Measurements from ENCODE around the gene DCLK2.
"Not testable (repeated sequence)": the region's sequence is repeated elsewhere in the genome, so short reads cannot be mapped to it uniquely, and the experiment has no call there.

The DCLK2 gene

DNA sequence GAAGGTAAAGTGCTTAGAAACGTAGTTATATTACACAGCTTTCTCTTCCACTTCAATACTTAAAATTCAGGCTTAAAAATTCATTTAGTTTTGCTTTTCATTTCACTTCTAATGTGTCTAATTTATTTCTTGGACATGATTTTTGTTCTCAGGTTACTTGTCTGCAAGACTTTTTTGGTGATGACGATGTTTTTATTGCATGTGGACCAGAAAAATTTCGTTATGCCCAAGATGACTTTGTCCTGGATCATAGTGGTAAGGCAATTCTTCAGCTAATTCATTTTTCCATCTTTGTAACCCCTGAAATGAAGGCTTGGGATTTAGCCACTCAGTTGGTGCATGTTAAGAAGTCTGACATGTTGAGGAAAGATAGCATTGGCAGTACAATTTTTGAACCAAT is 114.7 kb downstream of the DCLK2 start:
- in situ Hi-C loops (cut with MboI; ENCODE audit: low sequenced_read_pairs, unreplicated experiment): no loop called here
- no peak for DNase-seq (ENCODE audit: low spot score)
- TF ChIP-seq, protein P1, sequence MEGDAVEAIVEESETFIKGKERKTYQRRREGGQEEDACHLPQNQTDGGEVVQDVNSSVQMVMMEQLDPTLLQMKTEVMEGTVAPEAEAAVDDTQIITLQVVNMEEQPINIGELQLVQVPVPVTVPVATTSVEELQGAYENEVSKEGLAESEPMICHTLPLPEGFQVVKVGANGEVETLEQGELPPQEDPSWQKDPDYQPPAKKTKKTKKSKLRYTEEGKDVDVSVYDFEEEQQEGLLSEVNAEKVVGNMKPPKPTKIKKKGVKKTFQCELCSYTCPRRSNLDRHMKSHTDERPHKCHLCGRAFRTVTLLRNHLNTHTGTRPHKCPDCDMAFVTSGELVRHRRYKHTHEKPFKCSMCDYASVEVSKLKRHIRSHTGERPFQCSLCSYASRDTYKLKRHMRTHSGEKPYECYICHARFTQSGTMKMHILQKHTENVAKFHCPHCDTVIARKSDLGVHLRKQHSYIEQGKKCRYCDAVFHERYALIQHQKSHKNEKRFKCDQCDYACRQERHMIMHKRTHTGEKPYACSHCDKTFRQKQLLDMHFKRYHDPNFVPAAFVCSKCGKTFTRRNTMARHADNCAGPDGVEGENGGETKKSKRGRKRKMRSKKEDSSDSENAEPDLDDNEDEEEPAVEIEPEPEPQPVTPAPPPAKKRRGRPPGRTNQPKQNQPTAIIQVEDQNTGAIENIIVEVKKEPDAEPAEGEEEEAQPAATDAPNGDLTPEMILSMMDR (IDR thresholded peaks at IDR 0.05; ENCODE audit: borderline replicate concordance, control extremely low read depth, extremely low read depth, insufficient read depth, missing control alignments): no peak

DNA sequence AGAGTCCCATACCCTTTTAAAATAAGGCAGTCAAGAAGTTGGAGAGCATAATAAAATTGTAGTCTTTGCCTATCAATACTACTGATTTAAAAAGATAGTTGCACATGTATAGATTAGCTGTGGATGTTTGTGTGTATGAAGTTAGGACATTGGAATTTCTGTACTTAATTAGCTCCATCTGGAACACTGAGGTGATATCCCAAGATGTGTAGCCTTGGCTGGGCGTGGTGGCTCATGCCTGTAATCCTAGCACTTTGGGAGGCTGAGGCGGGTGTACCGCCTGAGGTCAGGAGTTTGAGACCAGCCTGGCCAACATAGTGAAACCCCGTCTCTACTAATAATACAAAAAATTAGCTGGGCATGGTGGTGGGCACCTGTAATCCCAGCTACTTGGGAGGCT is 119.0 kb downstream of the DCLK2 start:
- DNase-seq (ENCODE audit: low spot score); in situ Hi-C loops (cut with MboI; ENCODE audit: low sequenced_read_pairs, unreplicated experiment): not testable (repeated sequence)

DNA sequence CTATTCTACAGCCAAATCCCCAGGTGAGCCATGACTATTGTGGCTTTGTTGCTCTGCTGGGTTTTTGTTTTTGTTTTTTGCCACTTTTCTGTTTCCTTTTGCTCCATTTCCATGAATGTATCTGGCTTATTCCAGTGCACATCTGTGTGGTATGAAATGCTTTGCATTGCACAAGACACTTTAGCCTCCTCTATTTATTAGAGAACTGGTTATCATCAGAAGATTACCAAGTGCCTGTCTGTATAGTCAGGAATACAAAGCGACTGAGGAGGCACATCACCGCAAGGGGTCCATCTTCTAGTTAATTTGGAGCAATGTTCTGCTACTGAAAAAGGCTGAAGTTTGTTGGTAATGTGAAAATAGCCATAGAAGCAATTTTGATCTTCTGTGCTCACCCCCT is 120.8 kb downstream of the DCLK2 start:
- TF ChIP-seq, protein P1 (IDR thresholded peaks at IDR 0.05; ENCODE audit: borderline replicate concordance, control extremely low read depth, extremely low read depth, insufficient read depth, missing control alignments): no peak
- DNase-seq (ENCODE audit: low spot score): no peak
- in situ Hi-C loops (cut with MboI; ENCODE audit: low sequenced_read_pairs, unreplicated experiment): no loop called here

DNA sequence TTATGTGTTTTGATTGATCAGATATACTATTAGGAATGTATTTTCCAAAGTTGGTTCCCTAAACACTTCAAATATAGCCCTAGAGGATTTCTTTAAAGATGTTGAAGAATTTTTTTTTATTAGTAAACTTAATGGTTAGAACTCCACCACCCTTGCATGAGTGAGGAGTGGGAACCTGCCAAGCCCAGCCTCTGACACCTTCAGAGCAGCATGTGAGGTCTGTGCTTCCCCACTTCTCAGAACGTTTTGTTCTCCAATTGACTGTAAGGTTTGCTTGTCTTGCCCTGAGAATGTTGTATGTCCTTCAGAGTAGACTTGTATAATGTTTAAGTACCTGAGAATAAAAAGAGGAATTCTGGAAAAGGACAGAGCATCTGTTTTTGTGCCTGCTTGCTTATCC is 126.8 kb downstream of the DCLK2 start:
- in situ Hi-C loops (cut with MboI; ENCODE audit: low sequenced_read_pairs, unreplicated experiment): no loop called here
- TF ChIP-seq, protein P1 (IDR thresholded peaks at IDR 0.05; ENCODE audit: borderline replicate concordance, control extremely low read depth, extremely low read depth, insufficient read depth, missing control alignments): no peak
- DNase-seq (ENCODE audit: low spot score): no peak

DNA sequence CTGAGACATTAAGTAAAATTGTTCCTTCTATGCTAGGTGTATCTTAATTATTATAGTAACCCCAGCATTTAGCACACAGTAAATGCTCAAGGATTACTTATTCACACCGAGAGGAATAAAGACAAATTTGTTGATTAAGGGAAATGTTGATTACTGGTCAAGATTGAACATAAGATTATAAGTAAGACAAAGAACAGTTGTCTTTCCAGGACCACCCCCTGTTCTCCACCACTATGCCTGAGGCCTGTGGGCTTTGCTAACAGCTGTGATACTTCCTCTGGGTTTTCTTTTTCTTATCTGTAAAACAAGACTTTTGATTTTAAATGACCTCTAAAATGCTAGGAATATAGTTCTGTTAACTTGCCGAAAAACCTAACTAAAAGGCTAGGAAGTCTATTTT is 128.0 kb downstream of the DCLK2 start:
- DNase-seq (ENCODE audit: low spot score): no peak
- TF ChIP-seq, protein P1 (IDR thresholded peaks at IDR 0.05; ENCODE audit: borderline replicate concordance, control extremely low read depth, extremely low read depth, insufficient read depth, missing control alignments): no peak
- in situ Hi-C loops (cut with MboI; ENCODE audit: low sequenced_read_pairs, unreplicated experiment): no loop called here

DNA sequence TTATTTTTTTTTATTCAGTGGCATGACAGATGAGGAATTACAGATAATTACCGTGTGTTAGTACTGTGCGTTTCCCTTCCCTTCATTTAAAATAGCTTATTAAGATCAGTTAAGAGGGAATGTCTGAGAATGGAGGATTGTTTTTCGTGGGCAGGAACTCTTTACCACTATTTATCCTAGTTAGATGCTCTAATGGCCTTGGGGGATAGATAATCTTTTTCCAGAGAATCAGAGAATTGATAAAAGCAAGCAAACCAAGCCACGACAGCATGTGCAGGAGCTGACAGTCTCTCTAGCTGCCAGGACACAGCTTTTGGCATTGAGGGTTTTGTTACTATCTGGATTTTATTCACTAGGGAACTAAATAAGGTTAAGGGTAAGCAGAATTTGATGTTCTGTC is 128.7 kb downstream of the DCLK2 start:
- in situ Hi-C loops (cut with MboI; ENCODE audit: low sequenced_read_pairs, unreplicated experiment): no loop called here
- TF ChIP-seq, protein P1 (IDR thresholded peaks at IDR 0.05; ENCODE audit: borderline replicate concordance, control extremely low read depth, extremely low read depth, insufficient read depth, missing control alignments): no peak
- DNase-seq (ENCODE audit: low spot score): no peak

DNA sequence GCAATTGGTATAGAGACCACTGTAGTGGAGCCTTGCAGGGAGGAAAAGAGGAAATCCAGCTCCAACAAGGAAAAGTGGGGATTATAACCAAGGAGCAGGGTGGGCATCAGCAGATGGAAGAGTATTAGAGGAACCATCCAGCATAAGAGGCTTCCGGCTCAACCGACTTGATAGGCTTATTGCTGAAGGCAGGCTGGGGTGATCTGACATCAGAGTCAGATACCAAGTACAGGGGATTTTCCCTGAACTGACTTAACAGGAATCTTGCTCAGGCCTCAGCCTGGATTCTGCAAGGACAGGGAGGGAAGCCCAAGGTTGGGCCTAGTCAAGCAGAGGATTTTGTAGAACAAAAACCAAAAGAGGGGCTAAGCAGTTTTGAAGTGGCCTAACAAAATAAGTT is 129.6 kb downstream of the DCLK2 start:
- no peak for DNase-seq (ENCODE audit: low spot score)
- in situ Hi-C loops (cut with MboI; ENCODE audit: low sequenced_read_pairs, unreplicated experiment): no loop called here

More for the DNA sequence above, 129.6 kb downstream of the DCLK2 start:
- TF ChIP-seq, protein P1 (IDR thresholded peaks at IDR 0.05; ENCODE audit: borderline replicate concordance, control extremely low read depth, extremely low read depth, insufficient read depth, missing control alignments): no peak
